ENCODE measurements around the gene SIRT1.

SIRT1 gene

DNA sequence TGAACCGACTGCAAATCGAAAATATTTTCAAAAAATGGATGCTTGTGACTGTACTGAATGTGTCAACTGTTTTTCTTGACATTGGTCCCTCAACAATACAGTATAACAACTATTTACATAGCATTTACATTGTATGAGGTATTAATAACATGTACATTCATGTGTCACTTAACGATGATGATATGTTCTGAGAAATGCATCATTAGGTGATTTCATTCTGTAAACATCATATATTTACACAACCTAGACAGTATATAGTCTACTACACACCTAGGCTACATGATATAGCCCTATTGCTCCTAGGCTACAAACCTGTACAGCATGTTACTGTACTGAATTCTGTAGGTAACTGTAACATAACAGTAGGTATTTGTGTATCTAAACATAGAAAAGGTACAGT is 39.7 kb downstream of the SIRT1 start:
- Histone ChIP-seq H3F3A (ENCODE audit: insufficient read depth) (peaks cover 19% of the 10 kb centered on the region; the same call in 1 of the 2 replicates), H4K20me1 (ENCODE audit: low read depth, low read length) (no peaks in the 10 kb centered on the region), H3K27ac (ENCODE audit: low read depth, low read length) (no peak overlapping the region), H2AFZ (ENCODE audit: low read depth, low read length, severe bottlenecking) (no peak overlapping the region), H3K9me3 (ENCODE audit: insufficient read depth, low read length) (no peaks in the 10 kb centered on the region), H3K9me2 (replicated peaks; ENCODE audit: insufficient read depth, low read length) (no peaks in the 10 kb centered on the region), H3K36me3 (ENCODE audit: low read length) (peaks cover 24% of the 10 kb centered on the region), H3K4me2 (ENCODE audit: low read depth, low read length, poor library complexity, severe bottlenecking) (no peak overlapping the region), H3K4me3 (ENCODE audit: insufficient read depth, low read length, poor library complexity, severe bottlenecking) (no peak overlapping the region), H3K27me3 (ENCODE audit: low read length) (no peaks in the 10 kb centered on the region), H3K9ac (ENCODE audit: low read length) (no peak overlapping the region), H3K79me2 (ENCODE audit: insufficient read depth, low read length) (no peaks in the 10 kb centered on the region)
- no peak for TF ChIP-seq EZH2phosphoT487 (conservative IDR thresholded peaks at IDR 0.05; ENCODE audit: low read length)
- TF ChIP-seq, protein P1, sequence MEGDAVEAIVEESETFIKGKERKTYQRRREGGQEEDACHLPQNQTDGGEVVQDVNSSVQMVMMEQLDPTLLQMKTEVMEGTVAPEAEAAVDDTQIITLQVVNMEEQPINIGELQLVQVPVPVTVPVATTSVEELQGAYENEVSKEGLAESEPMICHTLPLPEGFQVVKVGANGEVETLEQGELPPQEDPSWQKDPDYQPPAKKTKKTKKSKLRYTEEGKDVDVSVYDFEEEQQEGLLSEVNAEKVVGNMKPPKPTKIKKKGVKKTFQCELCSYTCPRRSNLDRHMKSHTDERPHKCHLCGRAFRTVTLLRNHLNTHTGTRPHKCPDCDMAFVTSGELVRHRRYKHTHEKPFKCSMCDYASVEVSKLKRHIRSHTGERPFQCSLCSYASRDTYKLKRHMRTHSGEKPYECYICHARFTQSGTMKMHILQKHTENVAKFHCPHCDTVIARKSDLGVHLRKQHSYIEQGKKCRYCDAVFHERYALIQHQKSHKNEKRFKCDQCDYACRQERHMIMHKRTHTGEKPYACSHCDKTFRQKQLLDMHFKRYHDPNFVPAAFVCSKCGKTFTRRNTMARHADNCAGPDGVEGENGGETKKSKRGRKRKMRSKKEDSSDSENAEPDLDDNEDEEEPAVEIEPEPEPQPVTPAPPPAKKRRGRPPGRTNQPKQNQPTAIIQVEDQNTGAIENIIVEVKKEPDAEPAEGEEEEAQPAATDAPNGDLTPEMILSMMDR (IDR thresholded peaks at IDR 0.05; ENCODE audit: insufficient read depth, low read length, poor library complexity, severe bottlenecking): no peak

DNA sequence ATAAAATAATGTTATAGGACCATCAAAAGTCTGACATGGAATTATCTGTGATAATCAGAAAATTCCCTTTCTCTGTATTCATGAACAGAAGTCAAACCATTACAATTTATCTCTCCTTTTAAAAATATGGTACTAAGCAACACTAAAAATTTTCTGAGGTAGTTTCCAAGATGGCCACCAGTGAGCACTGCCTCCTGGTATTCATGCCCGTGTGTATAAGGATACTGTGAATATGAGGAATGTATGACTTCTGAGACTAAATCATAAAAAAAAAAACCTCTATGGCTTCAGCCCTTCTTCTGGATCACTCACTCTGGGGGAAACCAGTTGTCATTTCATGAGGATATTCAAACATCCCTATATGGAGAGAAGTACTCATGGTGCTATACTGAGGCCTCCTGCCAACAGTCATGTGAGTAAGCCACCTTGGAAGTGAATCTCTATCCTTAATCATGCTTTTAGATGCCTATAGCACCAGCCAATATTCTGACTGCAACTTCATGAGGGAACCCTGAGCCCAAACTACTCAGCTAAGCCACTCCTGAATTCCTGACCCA is 41.1 kb downstream of the SIRT1 start:
- H4K20me1 ChIP-seq (ENCODE audit: low read depth, low read length): no peaks in the 10 kb centered on the region
- H3K9me2 ChIP-seq (replicated peaks; ENCODE audit: insufficient read depth, low read length): no peaks in the 10 kb centered on the region
- TF ChIP-seq EZH2phosphoT487 (conservative IDR thresholded peaks at IDR 0.05; ENCODE audit: low read length): no peak
- TF ChIP-seq, protein P1 (IDR thresholded peaks at IDR 0.05; ENCODE audit: insufficient read depth, low read length, poor library complexity, severe bottlenecking): no peak
- peaks cover 19% of the 10 kb centered on the region; the same call in 1 of the 2 replicates for H3F3A ChIP-seq (ENCODE audit: insufficient read depth)
- H3K27me3 ChIP-seq (ENCODE audit: low read length): no peaks in the 10 kb centered on the region
- peaks cover 24% of the 10 kb centered on the region for H3K36me3 ChIP-seq (ENCODE audit: low read length)
- no peak overlapping the region for H3K9ac ChIP-seq (ENCODE audit: low read length)
- H3K4me2 ChIP-seq (ENCODE audit: low read depth, low read length, poor library complexity, severe bottlenecking): no peak overlapping the region
- no peak overlapping the region for H2AFZ ChIP-seq (ENCODE audit: low read depth, low read length, severe bottlenecking)
- H3K9me3 ChIP-seq (ENCODE audit: insufficient read depth, low read length): no peaks in the 10 kb centered on the region
- H3K4me3 ChIP-seq (ENCODE audit: insufficient read depth, low read length, poor library complexity, severe bottlenecking): no peak overlapping the region
- no peak overlapping the region for H3K27ac ChIP-seq (ENCODE audit: low read depth, low read length)
- no peaks in the 10 kb centered on the region for H3K79me2 ChIP-seq (ENCODE audit: insufficient read depth, low read length)

DNA sequence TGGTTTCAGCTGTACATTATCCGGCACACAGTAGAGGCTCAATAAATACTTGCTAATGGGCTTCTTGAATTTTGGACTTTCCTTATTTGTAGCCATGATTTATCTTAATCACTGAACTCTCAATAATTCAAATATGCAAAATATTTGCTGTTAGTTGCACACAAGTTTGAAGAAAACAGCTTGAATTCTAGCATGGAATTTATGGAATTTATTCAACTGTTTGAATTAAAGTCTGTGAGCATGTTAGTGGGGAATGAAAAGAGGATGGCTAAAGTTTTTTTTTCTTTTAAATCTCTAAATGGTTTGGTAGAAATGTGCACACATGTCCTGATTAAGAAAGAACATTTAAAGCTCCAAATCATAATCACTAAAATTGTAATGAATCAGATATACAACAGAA is 42.5 kb downstream of the SIRT1 start:
- H3F3A ChIP-seq (ENCODE audit: insufficient read depth): peaks cover 8% of the 10 kb centered on the region; the same call in 1 of the 2 replicates
- H3K4me2 ChIP-seq (ENCODE audit: low read depth, low read length, poor library complexity, severe bottlenecking): no peak overlapping the region
- H3K4me3 ChIP-seq (ENCODE audit: insufficient read depth, low read length, poor library complexity, severe bottlenecking): no peak overlapping the region
- TF ChIP-seq EZH2phosphoT487 (conservative IDR thresholded peaks at IDR 0.05; ENCODE audit: low read length): no peak
- TF ChIP-seq, protein P1 (IDR thresholded peaks at IDR 0.05; ENCODE audit: insufficient read depth, low read length, poor library complexity, severe bottlenecking): no peak
- no peak overlapping the region for H2AFZ ChIP-seq (ENCODE audit: low read depth, low read length, severe bottlenecking)
- no peaks in the 10 kb centered on the region for H3K79me2 ChIP-seq (ENCODE audit: insufficient read depth, low read length)
- H3K9me2 ChIP-seq (replicated peaks; ENCODE audit: insufficient read depth, low read length): no peaks in the 10 kb centered on the region
- H3K9ac ChIP-seq (ENCODE audit: low read length): no peak overlapping the region
- H3K27me3 ChIP-seq (ENCODE audit: low read length): no peaks in the 10 kb centered on the region
- H3K36me3 ChIP-seq (ENCODE audit: low read length): peaks cover 21% of the 10 kb centered on the region
- H3K27ac ChIP-seq (ENCODE audit: low read depth, low read length): no peak overlapping the region
- no peaks in the 10 kb centered on the region for H3K9me3 ChIP-seq (ENCODE audit: insufficient read depth, low read length)
- H4K20me1 ChIP-seq (ENCODE audit: low read depth, low read length): no peaks in the 10 kb centered on the region

All from SU-DHL-6 (cell line).